H9 (cell line): Measurements from ENCODE around the gene MECP2. TPM values are rescaled to one million over a fixed set of nuclear protein-coding genes. Genes with fewer than 3 reads are reported as not detected.

Source experiments
- DNase-seq: peaks from one replicate; pipeline ENCODE4 v3.0.0-alpha.2; 2017
- H2AFZ ChIP-seq: one replicate; pipeline ENCODE4 v1.6.1; 2013; ENCODE audit warnings: mild to moderate bottlenecking, low read length, control low read depth, moderate library complexity
- H2AK5ac ChIP-seq: 2 replicates; pipeline ENCODE4 v1.6.1; 2013; ENCODE audit warnings: low read length, control low read depth, mixed read lengths; ENCODE audit not compliant: insufficient read length
- H2BK120ac ChIP-seq: one replicate; pipeline ENCODE4 v1.6.1; 2013; ENCODE audit warnings: low read depth, mild to moderate bottlenecking, low read length, control low read depth, inconsistent platforms; ENCODE audit not compliant: poor library complexity, severe bottlenecking
- H2BK12ac ChIP-seq: 2 replicates; pipeline ENCODE4 v1.6.1; 2013; ENCODE audit warnings: low read length, control low read depth, mixed read lengths, low read depth; ENCODE audit not compliant: insufficient read length
- H2BK15ac ChIP-seq: 2 replicates; pipeline ENCODE4 v1.6.1; 2013; ENCODE audit warnings: low read depth, low read length, control low read depth
- H2BK20ac ChIP-seq: one replicate; pipeline ENCODE4 v1.6.1; 2013; ENCODE audit warnings: low read depth, mild to moderate bottlenecking, low read length, control low read depth, inconsistent platforms; ENCODE audit not compliant: poor library complexity, severe bottlenecking
- H2BK5ac ChIP-seq: 2 replicates; pipeline ENCODE4 v1.6.1; 2013; ENCODE audit warnings: low read length, control low read depth, mixed read lengths; ENCODE audit not compliant: insufficient read length
- H3K14ac ChIP-seq: 2 replicates; pipeline ENCODE4 v1.6.1; 2013; ENCODE audit warnings: low read length, control low read depth; ENCODE audit not compliant: insufficient read depth
- H3K18ac ChIP-seq: 2 replicates; pipeline ENCODE4 v1.6.1; 2013; ENCODE audit warnings: low read depth, mild to moderate bottlenecking, mixed read lengths, low read length, control low read depth; ENCODE audit not compliant: insufficient read length
- H3K23ac ChIP-seq: 2 replicates; pipeline ENCODE4 v1.6.1; 2013; ENCODE audit warnings: low read length, control low read depth, mixed read lengths, low read depth; ENCODE audit not compliant: insufficient read length
- H3K23me2 ChIP-seq: 2 replicates; pipeline ENCODE4 v1.6.1; 2013; ENCODE audit warnings: low read depth, mild to moderate bottlenecking, mixed read lengths, low read length, control low read depth; ENCODE audit not compliant: insufficient read length, poor library complexity, severe bottlenecking
- H3K27ac ChIP-seq: 2 replicates; pipeline ENCODE4 v1.5.1; 2013; ENCODE audit warnings: low read length, control low read depth, mixed read lengths, low read depth; ENCODE audit not compliant: insufficient read length
- H3K27me3 ChIP-seq: 2 replicates; pipeline ENCODE4 v1.6.1; 2013; ENCODE audit warnings: low read length, control low read depth, inconsistent platforms; ENCODE audit not compliant: insufficient read depth
- H3K4ac ChIP-seq: 2 replicates; pipeline ENCODE4 v1.6.1; 2013; ENCODE audit warnings: low read depth, mild to moderate bottlenecking, control low read depth, inconsistent platforms, low read length, moderate library complexity
- H3K4me1 ChIP-seq: 2 replicates; pipeline ENCODE4 v1.6.1; 2013; ENCODE audit warnings: low read length, control low read depth, inconsistent platforms; ENCODE audit not compliant: insufficient read depth
- H3K4me2 ChIP-seq: 2 replicates; pipeline ENCODE4 v1.6.1; 2013; ENCODE audit warnings: low read length, control low read depth, mixed read lengths; ENCODE audit not compliant: insufficient read length, insufficient read depth
- H3K56ac ChIP-seq: 2 replicates; pipeline ENCODE4 v1.6.1; 2013; ENCODE audit warnings: low read depth, mild to moderate bottlenecking, mixed read lengths, low read length, control low read depth; ENCODE audit not compliant: insufficient read length
- H3K79me1 ChIP-seq: 2 replicates; pipeline ENCODE4 v1.6.1; 2013; ENCODE audit warnings: low read depth, mild to moderate bottlenecking, moderate library complexity, low read length, control low read depth, inconsistent platforms; ENCODE audit not compliant: insufficient read depth, poor library complexity, severe bottlenecking
- H3K79me2 ChIP-seq: 2 replicates; pipeline ENCODE4 v1.6.1; 2013; ENCODE audit warnings: low read length, control low read depth, inconsistent platforms; ENCODE audit not compliant: insufficient read depth
- H3K9ac ChIP-seq: 2 replicates; pipeline ENCODE4 v1.6.1; 2013; ENCODE audit warnings: low read length, control low read depth, mixed read lengths; ENCODE audit not compliant: insufficient read length; ENCODE audit errors: extremely low read depth
- H3K9me3 ChIP-seq: one replicate; pipeline ENCODE4 v1.6.1; 2013; ENCODE audit warnings: low read depth, low read length, inconsistent platforms; ENCODE audit not compliant: control insufficient read depth
- H3T11ph ChIP-seq: one replicate; pipeline ENCODE4 v1.6.1; 2013; ENCODE audit warnings: mild to moderate bottlenecking, low read length, control low read depth, inconsistent platforms
- H4K20me1 ChIP-seq: one replicate; pipeline ENCODE4 v1.6.1; 2013; ENCODE audit not compliant: control insufficient read depth, insufficient read length, insufficient read depth
- H4K5ac ChIP-seq: 2 replicates; pipeline ENCODE4 v1.6.1; 2013; ENCODE audit warnings: low read depth, mild to moderate bottlenecking, mixed read lengths, low read length, control low read depth; ENCODE audit not compliant: insufficient read length
- H4K8ac ChIP-seq: replicated peaks from 2 replicates; pipeline ENCODE4 v1.6.1; 2013; ENCODE audit warnings: low read length, control low read depth, mixed read lengths, low read depth; ENCODE audit not compliant: insufficient read length
- H4K91ac ChIP-seq: 2 replicates; pipeline ENCODE4 v1.6.1; 2013; ENCODE audit warnings: low read depth, mild to moderate bottlenecking, moderate library complexity, mixed read lengths, low read length, control low read depth; ENCODE audit not compliant: insufficient read length
- H3K27ac Mint-ChIP-seq, 3 experiments: 2 replicates in 2 of 3; 3 replicates in 1 of 3; pipeline ENCODE4 v1.8.0; 2020 to 2021; ENCODE audit warnings: mixed read lengths in 3 of 3, mild to moderate bottlenecking in 1 of 3, moderate library complexity in 1 of 3
- H3K27me3 Mint-ChIP-seq: 2 replicates; pipeline ENCODE4 v1.8.0; 2021; ENCODE audit warnings: low read depth, mild to moderate bottlenecking, moderate library complexity, mixed read lengths
- H3K36me3 Mint-ChIP-seq, 3 experiments: 2 replicates in 2 of 3; 3 replicates in 1 of 3; pipeline ENCODE4 v1.8.0; 2020 to 2021; ENCODE audit warnings: low read depth in 3 of 3, mixed read lengths in 3 of 3; ENCODE audit not compliant: insufficient read depth in 1 of 3
- H3K4me1 Mint-ChIP-seq, 2 experiments: 2 replicates each; pipeline ENCODE4 v1.8.0; 2020; ENCODE audit warnings: mixed read lengths in 2 of 2
- H3K4me3 Mint-ChIP-seq, 2 experiments: 2 replicates in 1 of 2; 3 replicates in 1 of 2; pipeline ENCODE4 v1.8.0; 2020 to 2021; ENCODE audit warnings: mild to moderate bottlenecking in 2 of 2, mixed read lengths in 2 of 2, moderate library complexity in 1 of 2
- H3K9me3 Mint-ChIP-seq, 2 experiments: 2 replicates in 1 of 2; 3 replicates in 1 of 2; pipeline ENCODE4 v1.8.0; 2020; ENCODE audit warnings: mild to moderate bottlenecking in 2 of 2, mixed read lengths in 2 of 2, moderate library complexity in 1 of 2
- WGBS: extraction: QIAGEN DNeasy Blood & Tissue Kit; methylation state at CpG from one replicate; pipeline ENCODE4 v1.1.7; 2013; ENCODE audit warnings: missing lambda C conversion rate, low lambda C conversion rate, mixed read lengths; ENCODE audit not compliant: insufficient read length; ENCODE audit errors: extremely low coverage; 5-methylcytosine and 5-hydroxymethylcytosine counted together
- total RNA-seq: library from RNA; stranded (reverse); gene quantifications from 2 replicates; pipeline ENCODE4 v1.2.1, GENCODE V29; 2021
- TF ChIP-seq, protein P1 (sequence below): fragments of 200-600 bp; sonication (generic); conservative IDR thresholded peaks from 3 replicates; pipeline ENCODE4 v1.8.0; 2021; ENCODE audit warnings: antibody characterized with exemption, mild to moderate bottlenecking

The MECP2 gene
- total RNA-seq, 1 experiment from 2014 or later: 32.2 TPM

DNA sequence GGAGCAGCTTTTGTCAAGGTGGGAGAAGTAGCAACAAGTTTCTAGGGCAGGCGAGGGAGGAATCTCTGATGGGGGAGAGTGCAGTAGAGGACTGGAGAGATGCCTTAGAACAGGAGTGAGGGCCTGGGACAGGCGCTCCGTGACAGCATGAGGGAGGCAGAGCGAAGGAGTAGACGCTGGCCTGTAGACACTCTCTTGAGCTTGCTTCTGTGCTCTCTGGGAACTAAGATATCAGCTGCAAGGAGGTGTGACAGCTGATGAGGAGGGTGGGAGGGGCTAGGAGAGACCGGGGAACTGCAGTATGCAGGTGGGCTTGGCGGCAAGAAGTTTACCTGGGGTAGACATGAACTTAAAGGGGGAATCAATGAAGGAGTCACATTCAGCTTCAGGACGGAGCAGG is 35.7 kb downstream of the MECP2 start:
- H3K4me1 ChIP-seq: no peaks in the 10 kb centered on the region
- TF ChIP-seq, protein P1, sequence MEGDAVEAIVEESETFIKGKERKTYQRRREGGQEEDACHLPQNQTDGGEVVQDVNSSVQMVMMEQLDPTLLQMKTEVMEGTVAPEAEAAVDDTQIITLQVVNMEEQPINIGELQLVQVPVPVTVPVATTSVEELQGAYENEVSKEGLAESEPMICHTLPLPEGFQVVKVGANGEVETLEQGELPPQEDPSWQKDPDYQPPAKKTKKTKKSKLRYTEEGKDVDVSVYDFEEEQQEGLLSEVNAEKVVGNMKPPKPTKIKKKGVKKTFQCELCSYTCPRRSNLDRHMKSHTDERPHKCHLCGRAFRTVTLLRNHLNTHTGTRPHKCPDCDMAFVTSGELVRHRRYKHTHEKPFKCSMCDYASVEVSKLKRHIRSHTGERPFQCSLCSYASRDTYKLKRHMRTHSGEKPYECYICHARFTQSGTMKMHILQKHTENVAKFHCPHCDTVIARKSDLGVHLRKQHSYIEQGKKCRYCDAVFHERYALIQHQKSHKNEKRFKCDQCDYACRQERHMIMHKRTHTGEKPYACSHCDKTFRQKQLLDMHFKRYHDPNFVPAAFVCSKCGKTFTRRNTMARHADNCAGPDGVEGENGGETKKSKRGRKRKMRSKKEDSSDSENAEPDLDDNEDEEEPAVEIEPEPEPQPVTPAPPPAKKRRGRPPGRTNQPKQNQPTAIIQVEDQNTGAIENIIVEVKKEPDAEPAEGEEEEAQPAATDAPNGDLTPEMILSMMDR: no peak
- WGBS: no CpG with 5 or more reads among the region's 8 CpGs

More for the DNA sequence above, 35.7 kb downstream of the MECP2 start:
- no peaks in the 10 kb centered on the region for H3K23me2 ChIP-seq
- H3T11ph ChIP-seq: no peak overlapping the region
- no peak overlapping the region for H4K5ac ChIP-seq
- Mint-ChIP-seq H3K36me3 (peaks cover 15 to 36% (median 17%) of the 10 kb centered on the region in 3 experiments), H3K4me3 (no peak overlapping the region), H3K27me3 (peaks cover 4% of the 10 kb centered on the region; the same call in 1 of the 2 replicates), H3K9me3 (peaks cover 74% of the 10 kb centered on the region in 2 experiments), H3K27ac (peak overlapping the region in 2 of 3 experiments; percentile 9 to 65; a peak in 3 of 7 replicates), H3K4me1 (peaks cover 7 to 23% of the 10 kb centered on the region in 2 experiments)
- H3K27me3 ChIP-seq: no peaks in the 10 kb centered on the region
- no peaks in the 10 kb centered on the region for H3K79me1 ChIP-seq
- no peak overlapping the region for H2BK5ac ChIP-seq
- H2BK120ac ChIP-seq: no peak overlapping the region
- H3K23ac ChIP-seq: no peak overlapping the region
- no peak overlapping the region for H2BK20ac ChIP-seq
- no peak overlapping the region for H3K18ac ChIP-seq
- no peak overlapping the region for H2AFZ ChIP-seq
- no peak overlapping the region for H4K8ac ChIP-seq
- H3K4ac ChIP-seq: no peak overlapping the region
- H2AK5ac ChIP-seq: no peak overlapping the region
- H2BK15ac ChIP-seq: no peak overlapping the region
- no peak overlapping the region for H3K27ac ChIP-seq
- no peaks in the 10 kb centered on the region for H4K20me1 ChIP-seq
- no peak overlapping the region for H3K9ac ChIP-seq
- no peak overlapping the region for H3K56ac ChIP-seq
- H4K91ac ChIP-seq: no peak overlapping the region
- no peak overlapping the region for H2BK12ac ChIP-seq
- no peak overlapping the region for H3K4me2 ChIP-seq
- 0 out of 2 replicates have a peak, but pooled peaks cover 2% of the 10 kb centered on the region for H3K79me2 ChIP-seq
- H3K9me3 ChIP-seq: peaks cover 42% of the 10 kb centered on the region
- no peak for DNase-seq
- H3K14ac ChIP-seq: no peak overlapping the region
